WTC11 (cell line): ENCODE measurements around the gene SLC6A2. TPM values are rescaled to one million over a fixed set of nuclear protein-coding genes. Genes with fewer than 3 reads are reported as not detected.

Experiments
- ATAC-seq: fragments of 200-7000 bp; cut with Tn5 transposase; 2 replicates; pipeline ENCODE4 v1.10.0; 2021; ENCODE audit warnings: mild to moderate bottlenecking, moderate library complexity
- CTCF ChIA-PET: fragments of 300-600 bp; sonication (Branson Sonifier 250); formaldehyde crosslinking; loops from one replicate; lab custom pipeline; 2021; ENCODE audit warnings: antibody characterized with exemption; lab: Charles Lee
- POLR2A ChIA-PET: fragments of 350-600 bp; sonication (Branson Sonifier 250); formaldehyde crosslinking; loops from one replicate; lab custom pipeline; 2021; ENCODE audit warnings: antibody characterized with exemption; lab: Charles Lee
- DNase-seq: peaks from one replicate; pipeline ENCODE4 v3.0.0; 2021; ENCODE audit warnings: low spot score
- H3K27ac Mint-ChIP-seq: 2 replicates; pipeline ENCODE4 v1.8.0; 2021; ENCODE audit warnings: mixed read lengths
- H3K27me3 Mint-ChIP-seq: 2 replicates; pipeline ENCODE4 v1.8.0; 2021; ENCODE audit warnings: low read depth, mild to moderate bottlenecking, moderate library complexity, mixed read lengths
- H3K36me3 Mint-ChIP-seq: 2 replicates; pipeline ENCODE4 v1.8.0; 2021; ENCODE audit warnings: mixed read lengths
- H3K4me1 Mint-ChIP-seq: 2 replicates; pipeline ENCODE4 v1.8.0; 2022; ENCODE audit warnings: mixed read lengths
- H3K4me3 Mint-ChIP-seq: 2 replicates; pipeline ENCODE4 v1.8.0; 2021; ENCODE audit warnings: mild to moderate bottlenecking, moderate library complexity, mixed read lengths
- H3K9me3 Mint-ChIP-seq: 2 replicates; pipeline ENCODE4 v1.8.0; 2021; ENCODE audit warnings: mixed read lengths
- CBFB ChIP-seq: sonication (generic); formaldehyde crosslinking; IDR thresholded peaks from 2 replicates; pipeline ENCODE4 v1.8.1; 2022; ENCODE audit warnings: mild to moderate bottlenecking, low read depth, missing genetic modification reagents
- CREB1 ChIP-seq: sonication (generic); formaldehyde crosslinking; IDR thresholded peaks from 2 replicates; pipeline ENCODE4 v1.8.0; 2023; ENCODE audit warnings: mild to moderate bottlenecking, missing genetic modification reagents
- ETV6 ChIP-seq: sonication (generic); formaldehyde crosslinking; IDR thresholded peaks from 2 replicates; pipeline ENCODE4 v1.8.1; 2022; ENCODE audit warnings: mild to moderate bottlenecking, missing genetic modification reagents
- GRHL2 ChIP-seq: fragments of 250-450 bp; sonication (Bioruptor Pico); IDR thresholded peaks from 2 replicates; pipeline ENCODE4 v1.8.0; 2022; ENCODE audit warnings: mild to moderate bottlenecking, moderate library complexity; ENCODE audit not compliant: insufficient replicate concordance, severe bottlenecking
- IRF2 ChIP-seq: sonication (generic); formaldehyde crosslinking; IDR thresholded peaks from 2 replicates; pipeline ENCODE4 v1.8.0; 2022; ENCODE audit warnings: low read depth, missing genetic modification reagents, borderline replicate concordance
- JAZF1 ChIP-seq: fragments of 250-450 bp; sonication (Bioruptor Pico); IDR thresholded peaks from 2 replicates; pipeline ENCODE4 v1.9.0; 2021; ENCODE audit warnings: moderate library complexity, mild to moderate bottlenecking, inconsistent platforms
- MXD4 ChIP-seq: fragments of 250-450 bp; sonication (Bioruptor Pico); IDR thresholded peaks from 2 replicates; pipeline ENCODE4 v1.8.0; 2021; ENCODE audit warnings: mild to moderate bottlenecking, moderate library complexity, borderline replicate concordance
- SMAD3 ChIP-seq: sonication (generic); formaldehyde crosslinking; IDR thresholded peaks from 2 replicates; pipeline ENCODE4 v1.8.0; 2022; ENCODE audit warnings: missing genetic modification reagents, mild to moderate bottlenecking, borderline replicate concordance
- SMAD4 ChIP-seq: sonication (generic); formaldehyde crosslinking; IDR thresholded peaks from 2 replicates; pipeline ENCODE4 v1.8.0; 2022; ENCODE audit warnings: mild to moderate bottlenecking, missing genetic modification reagents
- ZNF219 ChIP-seq: sonication (generic); formaldehyde crosslinking; IDR thresholded peaks from 2 replicates; pipeline ENCODE4 v1.8.0; 2023; ENCODE audit warnings: missing genetic modification reagents, mild to moderate bottlenecking, borderline replicate concordance
- total RNA-seq: library from RNA; stranded (reverse); gene quantifications from 3 replicates; pipeline ENCODE4 v1.2.3, GENCODE V29; 2021
- TF ChIP-seq, protein P1 (sequence below): fragments of 250-450 bp; sonication (Bioruptor Pico); IDR thresholded peaks from 2 replicates; pipeline ENCODE4 v1.9.0; 2021; ENCODE audit warnings: moderate library complexity, mild to moderate bottlenecking, inconsistent platforms, borderline replicate concordance
- TF ChIP-seq, protein P2 (sequence below): sonication (generic); formaldehyde crosslinking; IDR thresholded peaks from 2 replicates; pipeline ENCODE4 v1.8.1; 2023; ENCODE audit warnings: mild to moderate bottlenecking, missing genetic modification reagents, moderate library complexity
- TF ChIP-seq, protein P3 (sequence below): sonication (generic); formaldehyde crosslinking; conservative IDR thresholded peaks from 2 replicates; pipeline ENCODE4 v1.8.1; 2023; ENCODE audit warnings: mild to moderate bottlenecking, low read depth, missing genetic modification reagents, moderate library complexity
- TF ChIP-seq, protein P4 (sequence below): sonication (generic); formaldehyde crosslinking; IDR thresholded peaks from 2 replicates; pipeline ENCODE4 v1.8.0; 2022; ENCODE audit warnings: missing genetic modification reagents
- TF ChIP-seq, protein P5 (sequence below): sonication (generic); formaldehyde crosslinking; IDR thresholded peaks from 2 replicates; pipeline ENCODE4 v1.8.0; 2022; ENCODE audit warnings: mild to moderate bottlenecking, missing genetic modification reagents
- TF ChIP-seq, protein P6 (sequence below): sonication (generic); formaldehyde crosslinking; IDR thresholded peaks from 2 replicates; pipeline ENCODE4 v1.8.1; 2022; ENCODE audit warnings: low read depth, mild to moderate bottlenecking, moderate library complexity, missing genetic modification reagents, borderline replicate concordance
- TF ChIP-seq, protein P7 (sequence below): fragments of 250-450 bp; sonication (Bioruptor Pico); conservative IDR thresholded peaks from 2 replicates; pipeline ENCODE4 v1.9.0; 2021; ENCODE audit warnings: mild to moderate bottlenecking
- TF ChIP-seq, protein P8 (sequence below): fragments of 250-450 bp; sonication (Bioruptor Pico); IDR thresholded peaks from 2 replicates; pipeline ENCODE4 v1.9.0; 2021; ENCODE audit warnings: mild to moderate bottlenecking

Gene SLC6A2
- total RNA-seq, 1 experiment from 2014 or later: 0.20 TPM

DNA sequence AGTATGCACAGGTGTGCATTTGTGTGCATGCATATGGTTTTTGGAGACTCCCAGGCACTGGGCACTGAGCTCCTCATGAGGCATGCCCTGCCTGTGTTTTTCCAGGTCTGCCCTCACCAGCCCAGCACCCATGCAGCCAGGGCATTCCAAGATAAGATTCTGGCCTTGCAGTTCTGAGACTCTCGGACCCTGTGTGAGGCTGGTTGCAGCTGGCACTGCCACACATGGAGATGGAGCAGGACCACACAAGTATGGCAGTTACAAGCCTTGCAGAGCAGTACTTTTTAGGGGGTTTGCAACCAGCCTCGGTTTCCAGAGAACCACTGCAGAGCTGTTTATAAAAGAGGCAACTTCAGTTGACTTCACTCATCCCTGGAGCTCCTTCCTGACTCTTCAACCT is 10.2 kb downstream of the SLC6A2 start:
- Mint-ChIP-seq H3K4me1 (peaks cover 15% of the 10 kb centered on the region), H3K27ac (no peak overlapping the region), H3K27me3 (peaks cover 3% of the 10 kb centered on the region; the same call in 1 of the 2 replicates), H3K4me3 (no peak overlapping the region), H3K36me3 (no peaks in the 10 kb centered on the region; the same call in 1 of the 2 replicates), H3K9me3 (peaks cover 16% of the 10 kb centered on the region)
- CTCF ChIA-PET: interaction anchor here (0.8 to 2.0 kb wide), 2 partner anchors 10 to 165 kb away, joined by 4 to 7 read pairs; partner anchors contain the start of gene SLC6A2
- TF ChIP-seq JAZF1 (CRISPR knock-in tag): no peak
- TF ChIP-seq, protein P1, sequence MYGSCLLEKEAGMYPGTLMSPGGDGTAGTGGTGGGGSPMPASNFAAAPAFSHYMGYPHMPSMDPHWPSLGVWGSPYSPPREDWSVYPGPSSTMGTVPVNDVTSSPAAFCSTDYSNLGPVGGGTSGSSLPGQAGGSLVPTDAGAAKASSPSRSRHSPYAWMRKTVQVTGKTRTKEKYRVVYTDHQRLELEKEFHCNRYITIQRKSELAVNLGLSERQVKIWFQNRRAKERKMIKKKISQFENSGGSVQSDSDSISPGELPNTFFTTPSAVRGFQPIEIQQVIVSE (CRISPR knock-in tag): no peak
- TF ChIP-seq CBFB (CRISPR knock-in tag): no peak
- TF ChIP-seq, protein P2, sequence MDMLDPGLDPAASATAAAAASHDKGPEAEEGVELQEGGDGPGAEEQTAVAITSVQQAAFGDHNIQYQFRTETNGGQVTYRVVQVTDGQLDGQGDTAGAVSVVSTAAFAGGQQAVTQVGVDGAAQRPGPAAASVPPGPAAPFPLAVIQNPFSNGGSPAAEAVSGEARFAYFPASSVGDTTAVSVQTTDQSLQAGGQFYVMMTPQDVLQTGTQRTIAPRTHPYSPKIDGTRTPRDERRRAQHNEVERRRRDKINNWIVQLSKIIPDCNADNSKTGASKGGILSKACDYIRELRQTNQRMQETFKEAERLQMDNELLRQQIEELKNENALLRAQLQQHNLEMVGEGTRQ (CRISPR knock-in tag): no peak
- no peak for TF ChIP-seq ETV6 (CRISPR knock-in tag)
- TF ChIP-seq, protein P3, sequence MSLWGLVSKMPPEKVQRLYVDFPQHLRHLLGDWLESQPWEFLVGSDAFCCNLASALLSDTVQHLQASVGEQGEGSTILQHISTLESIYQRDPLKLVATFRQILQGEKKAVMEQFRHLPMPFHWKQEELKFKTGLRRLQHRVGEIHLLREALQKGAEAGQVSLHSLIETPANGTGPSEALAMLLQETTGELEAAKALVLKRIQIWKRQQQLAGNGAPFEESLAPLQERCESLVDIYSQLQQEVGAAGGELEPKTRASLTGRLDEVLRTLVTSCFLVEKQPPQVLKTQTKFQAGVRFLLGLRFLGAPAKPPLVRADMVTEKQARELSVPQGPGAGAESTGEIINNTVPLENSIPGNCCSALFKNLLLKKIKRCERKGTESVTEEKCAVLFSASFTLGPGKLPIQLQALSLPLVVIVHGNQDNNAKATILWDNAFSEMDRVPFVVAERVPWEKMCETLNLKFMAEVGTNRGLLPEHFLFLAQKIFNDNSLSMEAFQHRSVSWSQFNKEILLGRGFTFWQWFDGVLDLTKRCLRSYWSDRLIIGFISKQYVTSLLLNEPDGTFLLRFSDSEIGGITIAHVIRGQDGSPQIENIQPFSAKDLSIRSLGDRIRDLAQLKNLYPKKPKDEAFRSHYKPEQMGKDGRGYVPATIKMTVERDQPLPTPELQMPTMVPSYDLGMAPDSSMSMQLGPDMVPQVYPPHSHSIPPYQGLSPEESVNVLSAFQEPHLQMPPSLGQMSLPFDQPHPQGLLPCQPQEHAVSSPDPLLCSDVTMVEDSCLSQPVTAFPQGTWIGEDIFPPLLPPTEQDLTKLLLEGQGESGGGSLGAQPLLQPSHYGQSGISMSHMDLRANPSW (CRISPR knock-in tag): no peak
- POLR2A ChIA-PET: no interaction called here
- ATAC-seq (no peak), DNase-seq (no peak)

DNA sequence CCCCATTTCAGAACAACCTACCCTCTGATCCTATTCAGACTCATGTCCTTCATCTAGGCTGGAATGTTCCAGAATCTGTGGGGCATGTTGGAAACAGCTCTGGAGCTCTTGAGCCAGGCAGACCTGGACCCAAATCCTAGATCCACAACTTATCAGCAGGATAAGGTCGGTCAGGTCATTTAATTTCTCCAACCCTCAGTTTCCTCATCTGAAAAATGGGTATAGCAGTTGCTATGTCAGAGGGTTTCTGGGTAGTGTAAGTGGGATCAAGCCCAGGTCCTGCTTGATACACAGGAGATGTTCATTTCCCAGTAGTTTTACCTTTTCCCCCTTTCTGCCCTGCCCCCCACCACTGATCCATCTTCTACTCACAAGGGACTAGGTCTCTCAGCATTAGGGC is 12.0 kb downstream of the SLC6A2 start:
- ChIA-PET CTCF (interaction anchor here (0.9 to 1.4 kb wide), 3 partner anchors 34 to 203 kb away, joined by 3 to 12 read pairs (median 5); no protein-coding TSS in a partner anchor), POLR2A (no interaction called here)
- TF ChIP-seq, protein P4, sequence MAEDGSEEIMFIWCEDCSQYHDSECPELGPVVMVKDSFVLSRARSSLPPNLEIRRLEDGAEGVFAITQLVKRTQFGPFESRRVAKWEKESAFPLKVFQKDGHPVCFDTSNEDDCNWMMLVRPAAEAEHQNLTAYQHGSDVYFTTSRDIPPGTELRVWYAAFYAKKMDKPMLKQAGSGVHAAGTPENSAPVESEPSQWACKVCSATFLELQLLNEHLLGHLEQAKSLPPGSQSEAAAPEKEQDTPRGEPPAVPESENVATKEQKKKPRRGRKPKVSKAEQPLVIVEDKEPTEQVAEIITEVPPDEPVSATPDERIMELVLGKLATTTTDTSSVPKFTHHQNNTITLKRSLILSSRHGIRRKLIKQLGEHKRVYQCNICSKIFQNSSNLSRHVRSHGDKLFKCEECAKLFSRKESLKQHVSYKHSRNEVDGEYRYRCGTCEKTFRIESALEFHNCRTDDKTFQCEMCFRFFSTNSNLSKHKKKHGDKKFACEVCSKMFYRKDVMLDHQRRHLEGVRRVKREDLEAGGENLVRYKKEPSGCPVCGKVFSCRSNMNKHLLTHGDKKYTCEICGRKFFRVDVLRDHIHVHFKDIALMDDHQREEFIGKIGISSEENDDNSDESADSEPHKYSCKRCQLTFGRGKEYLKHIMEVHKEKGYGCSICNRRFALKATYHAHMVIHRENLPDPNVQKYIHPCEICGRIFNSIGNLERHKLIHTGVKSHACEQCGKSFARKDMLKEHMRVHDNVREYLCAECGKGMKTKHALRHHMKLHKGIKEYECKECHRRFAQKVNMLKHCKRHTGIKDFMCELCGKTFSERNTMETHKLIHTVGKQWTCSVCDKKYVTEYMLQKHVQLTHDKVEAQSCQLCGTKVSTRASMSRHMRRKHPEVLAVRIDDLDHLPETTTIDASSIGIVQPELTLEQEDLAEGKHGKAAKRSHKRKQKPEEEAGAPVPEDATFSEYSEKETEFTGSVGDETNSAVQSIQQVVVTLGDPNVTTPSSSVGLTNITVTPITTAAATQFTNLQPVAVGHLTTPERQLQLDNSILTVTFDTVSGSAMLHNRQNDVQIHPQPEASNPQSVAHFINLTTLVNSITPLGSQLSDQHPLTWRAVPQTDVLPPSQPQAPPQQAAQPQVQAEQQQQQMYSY (CRISPR knock-in tag): no peak
- TF ChIP-seq CBFB (CRISPR knock-in tag) (no peak), IRF2 (CRISPR knock-in tag) (no peak), CREB1 (no peak), SMAD3 (CRISPR knock-in tag) (no peak), GRHL2 (CRISPR knock-in tag) (no peak), SMAD4 (CRISPR knock-in tag) (no peak), MXD4 (CRISPR knock-in tag) (no peak), ZNF219 (CRISPR knock-in tag) (no peak)
- TF ChIP-seq, protein P5, sequence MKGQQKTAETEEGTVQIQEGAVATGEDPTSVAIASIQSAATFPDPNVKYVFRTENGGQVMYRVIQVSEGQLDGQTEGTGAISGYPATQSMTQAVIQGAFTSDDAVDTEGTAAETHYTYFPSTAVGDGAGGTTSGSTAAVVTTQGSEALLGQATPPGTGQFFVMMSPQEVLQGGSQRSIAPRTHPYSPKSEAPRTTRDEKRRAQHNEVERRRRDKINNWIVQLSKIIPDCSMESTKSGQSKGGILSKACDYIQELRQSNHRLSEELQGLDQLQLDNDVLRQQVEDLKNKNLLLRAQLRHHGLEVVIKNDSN (CRISPR knock-in tag): no peak
- TF ChIP-seq, protein P6, sequence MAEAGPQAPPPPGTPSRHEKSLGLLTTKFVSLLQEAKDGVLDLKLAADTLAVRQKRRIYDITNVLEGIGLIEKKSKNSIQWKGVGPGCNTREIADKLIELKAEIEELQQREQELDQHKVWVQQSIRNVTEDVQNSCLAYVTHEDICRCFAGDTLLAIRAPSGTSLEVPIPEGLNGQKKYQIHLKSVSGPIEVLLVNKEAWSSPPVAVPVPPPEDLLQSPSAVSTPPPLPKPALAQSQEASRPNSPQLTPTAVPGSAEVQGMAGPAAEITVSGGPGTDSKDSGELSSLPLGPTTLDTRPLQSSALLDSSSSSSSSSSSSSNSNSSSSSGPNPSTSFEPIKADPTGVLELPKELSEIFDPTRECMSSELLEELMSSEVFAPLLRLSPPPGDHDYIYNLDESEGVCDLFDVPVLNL (CRISPR knock-in tag): no peak
- TF ChIP-seq, protein P7, sequence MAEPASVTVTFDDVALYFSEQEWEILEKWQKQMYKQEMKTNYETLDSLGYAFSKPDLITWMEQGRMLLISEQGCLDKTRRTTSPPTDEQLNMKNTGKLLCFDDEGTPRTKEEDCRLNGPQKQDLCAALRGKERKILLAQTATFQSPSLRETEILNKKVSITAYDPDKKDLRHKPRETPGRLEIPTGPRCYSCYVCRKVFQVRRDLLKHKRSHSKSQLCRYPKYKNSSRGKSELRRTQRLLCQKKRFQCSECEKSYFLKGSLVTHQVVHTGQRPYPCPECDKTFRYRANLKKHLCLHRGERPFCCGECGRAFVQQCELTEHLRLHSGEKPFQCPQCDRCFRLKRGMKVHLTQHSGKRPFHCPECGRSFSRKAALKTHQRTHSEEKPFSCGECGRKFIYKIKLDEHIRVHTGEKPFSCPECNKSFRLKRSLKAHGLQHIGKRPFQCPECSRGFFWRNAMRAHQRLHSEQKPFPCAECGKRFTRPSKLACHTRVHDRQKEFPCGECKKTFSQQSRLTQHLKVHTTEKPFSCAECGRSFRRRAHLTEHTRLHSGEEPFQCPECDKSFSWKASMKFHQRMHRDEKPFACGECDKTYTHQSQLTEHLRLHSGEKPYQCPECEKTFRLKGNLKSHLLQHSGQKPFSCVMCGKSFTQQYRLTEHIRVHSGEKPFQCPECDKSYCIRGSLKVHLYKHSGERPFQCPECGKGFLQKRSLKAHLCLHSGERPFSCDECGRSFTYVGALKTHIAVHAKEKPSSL (CRISPR knock-in tag): no peak
- TF ChIP-seq, protein P8, sequence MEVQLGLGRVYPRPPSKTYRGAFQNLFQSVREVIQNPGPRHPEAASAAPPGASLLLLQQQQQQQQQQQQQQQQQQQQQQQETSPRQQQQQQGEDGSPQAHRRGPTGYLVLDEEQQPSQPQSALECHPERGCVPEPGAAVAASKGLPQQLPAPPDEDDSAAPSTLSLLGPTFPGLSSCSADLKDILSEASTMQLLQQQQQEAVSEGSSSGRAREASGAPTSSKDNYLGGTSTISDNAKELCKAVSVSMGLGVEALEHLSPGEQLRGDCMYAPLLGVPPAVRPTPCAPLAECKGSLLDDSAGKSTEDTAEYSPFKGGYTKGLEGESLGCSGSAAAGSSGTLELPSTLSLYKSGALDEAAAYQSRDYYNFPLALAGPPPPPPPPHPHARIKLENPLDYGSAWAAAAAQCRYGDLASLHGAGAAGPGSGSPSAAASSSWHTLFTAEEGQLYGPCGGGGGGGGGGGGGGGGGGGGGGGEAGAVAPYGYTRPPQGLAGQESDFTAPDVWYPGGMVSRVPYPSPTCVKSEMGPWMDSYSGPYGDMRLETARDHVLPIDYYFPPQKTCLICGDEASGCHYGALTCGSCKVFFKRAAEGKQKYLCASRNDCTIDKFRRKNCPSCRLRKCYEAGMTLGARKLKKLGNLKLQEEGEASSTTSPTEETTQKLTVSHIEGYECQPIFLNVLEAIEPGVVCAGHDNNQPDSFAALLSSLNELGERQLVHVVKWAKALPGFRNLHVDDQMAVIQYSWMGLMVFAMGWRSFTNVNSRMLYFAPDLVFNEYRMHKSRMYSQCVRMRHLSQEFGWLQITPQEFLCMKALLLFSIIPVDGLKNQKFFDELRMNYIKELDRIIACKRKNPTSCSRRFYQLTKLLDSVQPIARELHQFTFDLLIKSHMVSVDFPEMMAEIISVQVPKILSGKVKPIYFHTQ (CRISPR knock-in tag): no peak
- Mint-ChIP-seq H3K9me3 (peaks cover 16% of the 10 kb centered on the region), H3K27me3 (peaks cover 3% of the 10 kb centered on the region; the same call in 1 of the 2 replicates), H3K4me3 (no peak overlapping the region), H3K27ac (no peak overlapping the region), H3K4me1 (peaks cover 15% of the 10 kb centered on the region), H3K36me3 (no peaks in the 10 kb centered on the region; the same call in 1 of the 2 replicates)
- no peak for DNase-seq
- ATAC-seq: peak; percentile 36; the same call in 1 of the 2 replicates
